Uterine smooth muscle cell (primary cell): ENCODE results near the gene UQCRQ. TPM values are rescaled to one million over a fixed set of nuclear protein-coding genes. Genes with fewer than 3 reads are reported as not detected.

Experiments used
- total RNA-seq: library from RNA; depleted of rRNA; stranded (reverse); fragments of >200 nt; gene quantifications from 2 replicates; pipeline ENCODE4 v1.2.3, GENCODE V29; 2014

Gene UQCRQ
- total RNA-seq = 83.0 and 115 TPM in 2 replicates

DNA sequence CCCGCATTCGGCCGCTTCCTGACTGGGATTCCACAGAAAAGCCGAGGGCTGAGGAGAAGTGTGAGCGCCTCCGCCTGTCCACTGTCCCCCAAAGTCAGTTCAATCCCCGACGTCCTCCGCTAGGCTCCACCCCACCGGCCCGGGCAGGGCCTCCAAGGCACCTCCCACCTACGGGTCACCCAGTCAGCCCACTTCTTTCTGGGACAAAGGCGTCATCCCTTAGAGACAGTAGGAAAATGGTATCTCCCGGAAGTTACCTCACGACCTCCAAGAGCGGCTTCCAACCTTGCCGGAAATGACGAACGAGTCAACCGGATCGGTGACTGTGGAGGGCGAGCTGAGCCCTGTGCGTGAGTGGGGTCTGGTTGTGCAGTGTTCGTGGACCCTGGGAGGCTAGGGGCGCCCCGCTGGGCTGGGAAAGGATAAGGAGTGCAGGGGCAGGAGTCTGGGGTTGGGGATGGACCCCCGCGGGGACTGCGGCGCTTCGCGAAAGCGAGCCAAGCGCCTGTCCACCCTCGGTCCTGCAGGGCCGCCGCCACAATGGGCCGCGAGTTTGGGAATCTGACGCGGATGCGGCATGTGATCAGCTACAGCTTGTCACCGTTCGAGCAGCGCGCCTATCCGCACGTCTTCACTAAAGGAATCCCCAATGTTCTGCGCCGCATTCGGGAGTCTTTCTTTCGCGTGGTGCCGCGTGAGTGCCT lies at the start of gene UQCRQ, which contains the start of gene GDF9:
Gene UQCRQ (plus strand): TSS at position 301 of the 704 bp plus-strand sequence. CDS start 240 bp downstream, at position 541.
Gene GDF9 (minus strand): TSS at position 128 of the 704 bp plus-strand sequence. CDS start 1,936 bp downstream, outside the sequence.

DNA sequence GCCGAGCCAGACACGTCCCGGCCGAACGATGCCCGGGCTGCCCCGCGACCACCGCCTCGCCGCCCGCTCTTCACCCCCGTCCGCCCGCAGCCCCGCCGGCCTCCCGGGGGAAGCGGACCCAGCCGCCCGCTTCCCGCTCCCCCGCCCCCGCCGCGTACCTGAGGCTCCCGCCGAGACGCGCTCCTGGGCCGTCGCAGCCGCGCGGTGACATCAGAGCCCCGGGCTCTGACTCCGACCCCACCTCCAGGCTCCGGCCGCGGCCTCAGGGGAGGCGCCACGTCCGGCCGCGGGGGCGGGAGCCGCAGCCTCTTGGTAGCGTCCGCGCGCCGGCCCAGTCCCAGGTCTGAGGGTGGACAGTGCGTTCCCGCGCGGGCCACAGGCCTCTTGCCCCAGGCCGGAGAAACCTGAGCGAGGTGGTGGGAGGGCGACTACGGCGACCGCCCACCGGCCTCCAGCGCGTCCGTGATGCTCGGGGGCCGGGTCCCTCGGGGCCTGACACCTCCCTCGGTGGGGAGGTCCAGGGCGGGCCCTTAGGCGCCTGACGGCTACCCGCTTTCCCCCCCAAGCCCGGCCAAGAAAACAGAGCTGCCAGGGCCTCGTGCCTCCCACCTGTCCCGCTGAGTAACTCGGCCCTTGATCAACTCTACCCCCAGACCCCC lies 35.9 kb upstream of the UQCRQ start, which contains the start of gene SHROOM1:
Gene SHROOM1 (minus strand): TSS at position 212 of the 659 bp plus-strand sequence. CDS start 4,507 bp downstream, outside the sequence.

DNA sequence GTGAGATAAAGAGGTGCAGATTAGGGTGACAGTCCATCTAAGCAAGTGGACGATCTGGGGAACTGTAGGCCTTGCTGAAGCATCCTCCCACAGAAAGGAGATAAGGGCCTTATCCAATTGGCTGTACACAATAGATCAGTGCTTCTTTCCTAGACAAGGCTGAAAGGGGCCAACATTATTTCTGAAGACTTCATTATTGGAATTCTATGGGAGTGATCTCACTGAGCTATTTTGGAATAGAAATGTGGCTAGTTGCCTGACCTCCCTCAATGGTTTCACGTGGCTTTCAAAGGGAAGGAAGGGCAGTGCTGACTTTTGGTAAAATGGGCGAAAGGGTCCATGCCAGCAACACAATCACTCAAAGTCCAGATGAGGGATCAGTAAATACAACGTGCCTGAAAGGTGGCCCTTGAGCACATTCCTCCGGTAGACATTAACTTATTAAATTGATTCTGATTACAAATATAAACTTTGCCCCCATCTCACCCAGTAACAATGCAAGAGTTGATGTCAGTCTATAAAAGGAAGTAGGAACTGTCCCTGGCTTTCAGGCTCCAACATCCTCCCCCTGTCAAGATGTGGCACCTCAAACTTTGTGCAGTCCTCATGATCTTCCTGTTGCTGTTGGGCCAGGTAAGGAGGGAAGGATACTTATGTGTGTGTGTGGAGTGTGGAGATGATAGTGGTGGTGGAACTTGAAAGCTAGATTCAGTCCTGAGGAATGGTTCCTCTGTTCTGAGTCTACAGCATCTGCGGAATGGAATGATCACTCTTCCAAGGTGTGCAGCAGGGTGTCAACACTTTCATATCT lies 6.9 kb downstream of the UQCRQ start, which contains the start of gene LEAP2:
Gene LEAP2 (plus strand): TSS at position 550 of the 811 bp plus-strand sequence. CDS start 27 bp downstream, at position 577.

Other genes starting within 250 kb of the UQCRQ start
- not detected in 2 replicates for gene IL13, start 208.5 kb upstream of the UQCRQ start, total RNA-seq
- not detected in 2 replicates for gene IL4, start 192.7 kb upstream of the UQCRQ start, total RNA-seq
- 14.9 and 15.9 TPM in 2 replicates for gene KIF3A, start 129.1 kb upstream of the UQCRQ start, total RNA-seq
- gene CCNI2, start 119.2 kb upstream of the UQCRQ start, total RNA-seq = not detected in 2 replicates
- 51.2 and 55.6 TPM in 2 replicates for gene SEPTIN8, start 89.4 kb upstream of the UQCRQ start, total RNA-seq
- gene SOWAHA, start 53.3 kb upstream of the UQCRQ start, total RNA-seq = under 0.01 TPM in 1 of 2 replicates, not detected in the other
- gene SHROOM1, start 36.0 kb upstream of the UQCRQ start, total RNA-seq = 3.9 and 6.3 TPM in 2 replicates
- 0.11 and 0.12 TPM in 2 replicates for gene GDF9, start 173 bp upstream of the UQCRQ start, total RNA-seq
- 0.11 and 0.12 TPM in 2 replicates for gene LEAP2, start 7.0 kb downstream of the UQCRQ start, total RNA-seq
- 50.0 and 56.4 TPM in 2 replicates for gene AFF4, start 97.0 kb downstream of the UQCRQ start, total RNA-seq
- 7.2 and 12.3 TPM in 2 replicates for gene ZCCHC10, start 159.9 kb downstream of the UQCRQ start, total RNA-seq
- gene HSPA4, start 185.4 kb downstream of the UQCRQ start, total RNA-seq = 168 and 209 TPM in 2 replicates